Hematopoietic multipotent progenitor cell treated with erythropoietin and hydrocortisone succinate and interleukin-3 and kit ligand, for 8 days (in vitro differentiated cells): ENCODE data around the gene TSPAN15.

Experiments used
- DNase-seq: peaks from one replicate; pipeline ENCODE4 v3.0.0-alpha.2; 2015

The TSPAN15 gene

DNA sequence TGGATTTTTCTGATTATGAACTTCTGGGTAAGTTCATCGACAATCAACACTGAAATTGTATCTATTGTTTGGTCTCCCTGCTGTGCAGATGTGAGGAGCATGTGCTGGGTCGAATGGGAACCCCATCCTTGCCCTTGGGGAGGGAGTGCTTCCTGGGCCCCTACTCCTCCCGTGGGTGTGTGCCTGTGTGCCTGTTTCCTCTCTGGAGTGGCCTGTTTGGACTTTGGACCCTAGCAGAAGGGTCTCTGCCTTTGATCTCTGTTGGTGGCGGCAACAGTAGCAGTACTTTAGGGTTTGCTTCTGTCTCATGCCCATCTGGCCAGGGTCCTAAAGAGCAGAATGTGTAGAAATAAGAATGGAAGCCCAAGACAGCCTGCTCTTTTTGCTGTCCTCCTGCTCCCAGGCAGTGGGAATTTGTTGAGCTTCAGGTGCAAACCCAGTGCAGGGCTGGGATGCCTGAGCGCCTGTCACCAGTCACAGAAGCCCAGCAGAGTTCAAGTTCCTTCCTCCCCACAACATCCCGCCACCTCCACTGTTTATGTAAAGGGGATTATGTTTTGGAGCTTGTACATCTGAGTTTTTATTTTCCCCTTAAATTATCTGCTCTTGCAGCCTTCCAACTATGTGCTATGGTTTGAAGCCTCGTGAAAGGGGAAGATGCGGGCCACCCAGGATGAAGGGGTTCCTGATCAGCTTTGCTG is 33.1 kb upstream of the TSPAN15 start:
- DNase-seq, result no peak

DNA sequence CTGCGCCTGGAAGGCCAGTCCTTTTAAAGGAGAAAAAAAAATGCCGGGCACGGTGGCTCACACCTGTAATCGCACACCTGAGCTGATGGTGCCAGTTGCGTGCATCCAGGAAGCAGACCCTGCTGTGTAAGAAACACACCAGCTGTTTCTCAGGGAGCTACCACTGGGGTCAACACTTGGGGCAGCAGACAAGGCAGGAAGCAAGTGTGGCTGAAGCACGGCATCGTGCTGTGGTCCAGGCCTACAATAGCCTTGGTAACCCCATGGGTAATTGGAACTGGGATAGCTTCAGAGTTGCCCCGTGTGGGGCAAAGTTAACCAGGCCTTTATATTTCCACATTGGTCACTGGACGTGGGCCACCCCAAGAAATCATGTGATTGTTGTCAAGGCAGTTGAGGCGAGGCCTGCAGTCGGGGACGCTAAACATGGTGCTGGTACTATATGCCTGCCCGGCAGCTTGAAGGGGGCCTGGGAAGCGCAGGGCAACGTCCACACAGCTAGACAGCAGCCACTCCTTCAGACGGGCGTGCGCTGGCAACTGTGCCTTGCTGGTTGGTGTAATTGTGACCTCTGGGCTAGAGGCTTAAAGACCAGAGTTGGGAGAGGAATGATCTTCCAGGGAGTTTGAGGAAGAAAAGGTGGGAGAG is 32.0 kb upstream of the TSPAN15 start:
- no peak for DNase-seq

DNA sequence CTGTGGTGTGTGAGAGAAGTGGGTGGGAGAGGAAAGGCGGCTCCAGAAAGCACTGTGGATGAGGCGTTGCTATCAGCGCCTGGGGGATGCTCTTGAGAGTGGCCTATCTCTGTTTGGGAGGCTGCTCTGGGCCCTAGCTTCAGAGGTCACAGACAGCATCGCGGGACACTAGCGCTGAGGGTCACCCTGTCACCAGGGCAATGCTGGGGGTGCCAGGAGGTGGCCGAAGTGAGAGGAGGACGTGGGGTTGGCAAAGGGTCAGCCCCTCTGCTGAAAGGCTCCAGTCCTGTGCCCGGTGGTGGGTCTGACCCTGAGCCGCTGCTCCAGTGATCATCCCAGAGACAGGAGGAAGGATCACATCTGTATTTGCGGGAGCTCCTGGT is 31.5 kb upstream of the TSPAN15 start:
- no peak for DNase-seq

DNA sequence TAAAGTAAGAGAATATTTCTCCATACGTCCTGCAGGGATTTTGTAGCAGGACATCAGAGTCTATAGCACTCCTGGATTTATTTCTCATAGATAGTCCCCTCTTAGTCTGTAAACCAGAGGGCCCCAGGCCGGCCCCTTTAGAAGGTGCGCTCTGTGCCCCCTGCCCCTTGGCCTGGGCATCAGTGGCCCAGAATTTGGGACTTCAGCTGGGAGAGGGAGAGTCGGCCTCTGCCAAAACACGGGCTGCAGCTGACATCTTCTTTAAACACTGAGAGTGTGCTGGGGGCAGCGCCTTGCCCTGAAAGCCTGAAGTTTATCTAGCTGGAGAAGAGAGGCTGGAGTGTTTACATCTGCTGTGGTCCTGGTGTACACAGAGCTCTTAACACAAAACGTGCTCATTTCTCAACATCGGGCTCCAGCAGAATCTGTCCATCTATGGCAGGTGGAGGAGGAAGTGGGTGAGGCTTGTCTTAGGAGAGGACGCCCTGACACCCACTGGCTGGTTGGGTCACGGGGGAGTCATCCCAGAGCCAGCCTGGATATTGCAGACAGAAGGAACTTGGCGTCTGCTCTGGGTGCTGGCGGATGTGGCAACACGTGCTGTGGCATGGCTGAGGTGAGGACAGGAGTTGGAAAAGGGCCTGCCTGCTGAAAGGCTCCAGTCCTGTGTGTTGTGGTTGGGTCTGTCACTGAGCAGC is 29.5 kb upstream of the TSPAN15 start:
- no peak for DNase-seq

DNA sequence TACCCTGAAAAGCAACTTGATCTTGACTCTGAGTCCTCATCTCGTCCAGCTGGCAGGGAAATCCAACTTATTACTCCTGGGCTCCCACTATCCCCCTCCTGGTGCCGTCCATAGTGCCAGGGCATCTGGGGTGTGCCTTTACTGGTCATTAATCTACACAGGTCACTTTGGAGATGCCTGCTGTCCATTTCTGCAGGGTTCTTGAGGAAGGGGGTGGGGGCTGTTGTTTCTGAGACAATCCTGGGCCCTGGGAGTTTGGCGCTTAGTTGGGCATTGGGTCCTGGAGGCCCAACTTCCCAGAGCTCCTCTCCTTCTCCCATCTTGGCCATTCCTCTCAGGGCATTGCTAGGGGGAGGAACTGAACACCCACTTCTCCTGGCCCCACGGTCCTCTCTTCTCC is 28.6 kb upstream of the TSPAN15 start:
- DNase-seq, result no peak

DNA sequence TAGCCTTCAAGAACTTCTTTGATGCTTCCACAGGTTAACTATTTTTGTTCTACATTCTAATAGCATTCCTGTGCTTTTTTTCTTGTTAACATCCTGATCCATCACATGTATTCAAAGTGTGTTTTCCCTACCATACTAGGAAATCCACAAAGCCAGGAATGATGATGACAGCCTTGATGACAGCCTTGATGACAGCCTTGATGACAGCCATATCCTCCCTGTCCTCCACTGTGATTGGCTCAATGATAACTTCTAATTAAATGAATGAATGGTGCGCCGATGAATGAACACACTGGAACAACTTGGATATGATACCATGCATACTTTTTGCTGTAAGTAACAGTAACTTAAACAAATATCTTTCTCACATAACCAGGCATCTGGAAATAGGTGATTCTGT is 26.2 kb upstream of the TSPAN15 start:
- no peak for DNase-seq

DNA sequence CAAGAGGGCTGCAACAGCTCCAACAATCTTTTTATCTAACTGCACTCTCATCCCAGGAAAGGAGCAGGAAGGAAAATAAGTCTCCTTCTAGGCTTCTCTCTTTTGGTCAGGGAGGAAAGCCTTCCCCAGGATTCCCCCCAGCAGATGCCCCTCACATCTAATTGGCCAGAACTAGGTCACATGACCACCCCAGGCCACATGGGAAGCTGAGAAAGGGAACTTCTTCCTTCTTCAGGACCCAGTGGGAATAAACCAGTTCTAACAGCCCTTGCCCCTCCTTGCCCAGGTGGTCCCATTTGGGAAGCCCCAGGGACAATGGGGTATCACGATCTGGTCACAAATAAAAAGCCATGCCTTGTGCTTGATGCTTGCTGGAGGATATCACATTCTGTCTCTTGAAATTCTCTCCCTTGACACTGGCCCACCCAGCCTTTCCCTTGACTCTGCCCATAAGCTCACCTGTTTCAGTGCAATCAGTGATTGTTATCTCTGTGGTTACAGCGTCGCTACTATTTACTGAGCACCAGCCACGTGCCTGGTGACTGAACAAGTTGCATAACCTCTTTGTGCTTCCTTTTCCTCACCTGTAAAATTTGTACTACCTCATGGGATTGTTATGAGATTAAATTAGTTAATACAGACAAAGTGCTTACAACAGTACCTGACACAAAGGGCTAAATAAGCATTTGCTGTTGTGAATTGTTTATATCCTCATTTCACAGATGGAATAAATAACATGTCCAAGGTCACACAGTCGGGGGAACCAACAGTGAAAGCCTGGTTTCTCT is 25.6 kb upstream of the TSPAN15 start:
- no peak for DNase-seq

DNA sequence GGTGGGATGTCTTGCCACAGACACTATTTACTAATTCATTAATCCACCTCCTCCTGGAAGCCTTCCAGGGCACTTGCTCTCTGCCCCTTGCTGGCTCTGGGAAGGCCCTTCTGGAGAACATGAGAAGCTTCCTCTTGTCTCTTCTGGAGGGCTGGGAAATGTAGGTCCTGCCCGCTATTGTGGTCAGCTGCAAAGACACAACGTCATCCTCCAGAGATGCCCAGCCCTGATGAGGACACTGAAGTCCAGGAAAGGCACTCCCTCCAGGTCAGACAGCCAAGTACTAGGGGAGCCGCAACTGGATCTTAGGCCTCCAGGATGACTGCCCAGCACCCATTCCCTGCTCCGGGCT is 24.9 kb upstream of the TSPAN15 start:
- DNase-seq, result no peak

DNA sequence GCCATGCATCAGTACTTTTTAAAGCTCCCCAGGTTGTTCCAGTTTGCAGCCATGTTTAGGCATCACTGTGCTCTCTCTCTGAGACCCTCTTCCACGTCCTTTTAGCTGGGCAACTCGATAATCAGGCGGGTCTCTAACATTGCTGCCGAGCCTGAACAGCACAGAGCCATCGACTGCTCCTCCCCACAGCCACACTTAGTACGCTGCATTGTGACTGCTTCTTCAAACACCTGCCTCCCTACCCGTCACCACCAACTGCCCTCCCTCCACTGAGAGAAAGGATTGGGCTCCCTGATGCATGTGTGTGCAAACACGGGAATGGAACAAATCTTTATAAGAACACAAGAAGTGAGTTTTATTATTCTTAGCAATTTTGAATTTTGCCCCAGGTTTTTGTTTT is 23.1 kb upstream of the TSPAN15 start:
- DNase-seq, result no peak

DNA sequence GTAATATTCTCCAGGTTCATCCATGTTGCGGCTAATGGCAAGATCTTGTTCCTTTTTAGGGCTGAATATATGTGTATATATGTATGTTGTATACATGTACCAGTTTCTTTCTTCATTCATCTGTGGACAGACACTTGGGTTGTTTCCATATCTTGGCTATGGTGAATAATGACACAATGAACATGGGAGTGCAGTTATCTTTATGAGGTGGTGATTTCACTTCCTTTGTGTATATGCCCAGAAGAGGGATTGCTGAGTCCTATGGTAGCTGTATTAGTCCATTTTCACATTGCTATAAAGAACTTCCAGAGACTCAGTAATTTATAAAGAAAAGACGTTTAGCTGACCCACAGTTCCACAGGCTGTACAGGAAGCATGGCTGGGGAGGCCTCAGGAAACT is 17.1 kb upstream of the TSPAN15 start:
- no peak for DNase-seq

DNA sequence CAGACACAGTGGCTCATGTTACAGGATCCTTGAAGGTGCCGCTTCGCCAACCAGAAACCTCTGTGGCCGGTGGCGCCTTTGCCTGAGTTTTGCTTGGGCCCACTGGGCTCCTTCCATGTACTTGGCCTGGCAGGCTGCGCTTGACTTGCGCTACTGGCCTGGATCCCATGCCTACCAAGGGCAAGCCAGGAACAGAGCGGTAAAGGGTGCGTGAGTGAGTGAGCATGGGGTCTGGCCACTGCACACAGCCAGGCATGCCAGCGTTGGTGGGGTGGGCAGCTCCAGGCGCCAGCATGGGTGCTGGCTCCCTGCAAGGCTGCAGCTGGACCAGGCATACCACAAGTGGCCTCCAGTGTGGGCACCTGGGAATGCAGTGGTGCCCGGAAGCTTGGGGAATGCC is 16.3 kb upstream of the TSPAN15 start:
- no peak for DNase-seq

DNA sequence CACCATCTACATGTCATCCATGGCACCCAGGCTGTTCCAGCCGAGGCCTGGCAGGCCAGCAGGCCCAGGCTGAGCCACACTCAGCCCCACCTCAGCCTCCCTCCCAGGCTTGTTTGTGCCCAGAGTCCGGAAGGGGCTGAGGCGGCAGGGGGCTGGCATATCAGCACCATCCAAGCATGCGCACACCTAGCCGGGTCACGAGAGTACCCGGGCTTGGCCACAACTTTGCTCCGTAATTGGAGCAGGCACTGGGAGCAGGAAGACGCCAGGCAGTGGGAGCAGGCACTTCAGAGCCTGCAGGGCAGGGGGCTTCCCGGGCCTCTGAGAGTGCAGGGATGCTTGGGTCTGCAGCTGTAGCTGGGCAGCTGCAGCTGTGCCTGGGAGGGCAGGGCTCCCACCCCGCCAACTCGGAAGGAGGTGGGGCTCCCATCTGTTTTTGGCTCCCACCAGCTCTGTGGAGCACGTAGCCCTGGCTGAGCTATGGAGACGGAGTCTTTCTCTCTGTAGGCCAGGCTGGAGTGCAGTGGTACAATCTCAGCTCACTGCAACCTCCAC is 15.2 kb upstream of the TSPAN15 start:
- DNase-seq, result no peak

DNA sequence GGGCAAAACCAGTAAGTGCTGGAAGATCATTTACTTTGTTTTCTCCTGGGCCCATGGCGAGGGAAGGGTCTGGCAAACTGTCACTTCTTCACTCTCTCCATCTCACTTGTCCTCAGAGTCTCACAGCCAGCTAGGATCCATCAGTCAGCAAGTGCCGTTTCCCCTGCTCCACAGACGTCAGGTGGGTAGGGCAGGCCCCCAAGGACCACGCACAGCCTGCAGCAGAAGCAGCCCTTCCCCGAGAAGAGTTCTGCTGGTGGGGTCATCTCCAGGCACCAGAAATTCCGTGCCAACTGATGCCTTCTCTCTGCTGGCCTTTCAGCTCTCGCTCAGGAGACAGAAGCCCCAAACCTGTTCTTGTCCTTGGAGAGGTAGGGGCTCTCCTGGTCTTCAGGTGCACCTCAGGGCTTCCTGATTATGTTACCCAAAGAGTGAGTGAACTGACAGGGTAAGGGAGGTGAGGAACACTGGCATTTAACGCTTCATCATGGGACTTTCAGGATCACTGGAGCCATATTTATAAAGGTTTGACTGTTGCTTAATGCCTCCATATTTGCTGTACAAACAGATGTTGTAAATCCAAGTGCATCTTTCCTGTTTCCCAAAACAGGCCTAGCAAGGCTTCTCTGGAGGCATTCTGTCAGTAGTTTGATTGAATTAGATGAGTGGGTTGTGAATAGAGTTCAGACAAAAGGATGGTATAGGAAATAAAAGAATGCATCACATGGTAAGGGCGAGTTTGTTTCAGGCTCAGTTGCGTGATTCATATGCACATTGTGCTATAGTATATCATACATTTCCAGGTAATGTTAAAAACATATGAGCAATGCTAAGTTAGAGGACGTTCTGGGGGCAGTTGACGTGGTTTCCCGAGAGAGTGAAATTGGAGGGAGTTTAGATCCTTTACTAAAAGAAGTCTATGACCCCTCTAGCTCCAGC is 13.7 kb upstream of the TSPAN15 start:
- DNase-seq, result no peak

DNA sequence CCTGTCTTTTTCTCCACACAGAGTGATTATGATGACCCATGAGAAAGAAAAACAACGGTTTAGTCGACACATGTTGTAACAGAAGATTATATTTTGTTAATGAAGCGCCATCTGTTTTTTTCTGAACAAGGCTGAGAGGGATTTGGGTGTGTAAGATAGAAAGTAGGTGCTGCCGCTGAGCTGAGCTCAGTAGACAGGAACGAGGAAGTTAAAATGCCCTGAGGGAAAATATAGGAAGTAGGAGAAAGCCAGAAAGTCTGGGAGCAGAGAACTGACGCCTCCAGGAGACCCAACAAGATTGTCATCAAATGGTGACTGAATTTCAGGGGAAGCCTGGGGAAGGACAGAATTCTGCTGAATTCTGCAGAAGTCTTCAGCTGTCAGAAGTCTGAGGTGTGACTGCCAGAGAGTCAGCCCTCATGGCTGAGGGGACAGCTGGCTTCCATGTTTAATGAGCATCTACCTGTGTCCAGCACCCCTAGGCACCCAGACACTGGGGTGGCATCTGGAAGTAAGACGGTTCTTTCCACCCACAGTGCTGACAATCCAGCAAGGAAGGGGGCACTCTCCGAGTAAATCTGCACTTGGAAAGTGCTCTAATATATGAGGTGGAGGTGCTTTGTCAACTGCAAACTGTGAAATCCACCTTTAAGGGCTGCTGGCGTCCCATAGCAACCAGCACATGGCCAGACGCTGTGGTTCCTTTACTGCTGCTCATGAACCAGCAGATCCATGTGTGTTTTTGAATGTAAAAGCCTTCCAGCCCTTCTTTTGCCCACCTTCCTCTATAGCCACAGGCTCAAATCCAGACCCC is 12.5 kb upstream of the TSPAN15 start:
- DNase-seq, result no peak

DNA sequence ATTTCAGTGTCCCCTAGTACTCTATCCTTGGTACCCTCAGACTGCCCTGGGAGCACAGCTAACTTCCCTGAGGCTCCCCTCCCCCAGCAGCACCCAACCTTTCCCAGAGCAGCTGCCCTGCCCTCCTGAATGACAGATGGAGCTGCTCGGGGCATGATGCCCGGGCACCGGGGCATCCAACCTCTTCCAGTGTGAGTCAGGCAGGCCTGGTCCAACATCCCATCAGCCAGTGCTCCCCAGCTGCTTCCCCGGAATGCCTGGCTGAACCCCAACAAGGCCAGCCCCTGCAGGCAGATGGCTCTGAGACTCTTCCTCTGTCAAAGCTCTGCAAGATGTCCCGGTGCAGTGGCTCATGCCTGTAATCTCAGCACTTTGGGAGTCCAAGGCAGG is 11.9 kb upstream of the TSPAN15 start:
- DNase-seq, result no peak

DNA sequence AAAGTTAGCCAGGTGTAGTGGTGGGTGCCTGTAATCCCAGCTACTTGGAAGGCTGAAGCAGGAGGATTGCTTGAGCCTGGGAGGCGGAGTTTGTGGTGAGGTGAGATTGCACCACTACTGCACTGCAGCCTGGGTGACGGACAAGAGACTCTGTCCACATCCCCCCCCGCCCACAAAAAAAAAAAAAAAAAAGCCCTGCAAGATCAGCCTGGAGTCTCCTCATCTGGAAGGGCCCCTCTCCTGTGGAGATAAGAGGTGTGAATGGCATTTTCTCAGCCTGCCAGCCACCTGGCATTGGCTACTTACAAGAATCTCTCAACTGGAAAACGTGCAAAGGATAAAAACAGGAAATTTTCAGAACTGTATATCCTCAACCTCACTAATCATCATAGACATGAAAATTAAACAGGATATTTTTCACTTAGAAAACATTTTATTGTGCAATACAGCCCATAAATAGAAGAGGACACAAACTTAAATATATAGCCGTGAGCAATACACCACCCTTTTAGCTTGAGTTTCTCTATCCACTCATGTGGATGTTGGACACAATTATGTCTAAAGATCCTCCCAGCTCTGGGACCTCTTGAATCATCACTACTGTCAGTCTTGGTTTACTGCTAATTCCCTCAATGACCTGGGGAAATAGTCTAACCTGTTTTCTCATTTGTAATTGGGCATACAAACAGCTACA is 11.3 kb upstream of the TSPAN15 start:
- no peak for DNase-seq

DNA sequence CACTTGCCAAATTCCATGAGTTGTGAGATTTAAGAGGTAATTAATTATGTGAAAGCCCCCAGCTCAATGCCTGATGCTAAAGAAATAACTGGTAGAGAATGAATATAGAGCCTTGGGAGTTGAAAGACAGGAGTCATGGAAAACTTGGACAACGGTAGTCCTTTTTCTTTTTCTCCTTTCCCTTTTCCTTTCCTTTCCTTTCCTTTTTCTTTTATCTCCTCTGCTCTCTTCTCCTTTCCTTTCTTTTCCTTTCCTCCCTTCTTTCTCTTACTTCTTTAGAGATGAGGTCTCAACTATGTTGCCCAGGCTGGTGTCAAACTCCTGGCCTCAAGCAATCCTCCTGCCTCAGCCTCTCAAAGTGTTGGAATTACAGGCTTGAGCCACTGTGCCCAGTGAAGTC is 7.9 kb upstream of the TSPAN15 start:
- DNase-seq, result no peak

DNA sequence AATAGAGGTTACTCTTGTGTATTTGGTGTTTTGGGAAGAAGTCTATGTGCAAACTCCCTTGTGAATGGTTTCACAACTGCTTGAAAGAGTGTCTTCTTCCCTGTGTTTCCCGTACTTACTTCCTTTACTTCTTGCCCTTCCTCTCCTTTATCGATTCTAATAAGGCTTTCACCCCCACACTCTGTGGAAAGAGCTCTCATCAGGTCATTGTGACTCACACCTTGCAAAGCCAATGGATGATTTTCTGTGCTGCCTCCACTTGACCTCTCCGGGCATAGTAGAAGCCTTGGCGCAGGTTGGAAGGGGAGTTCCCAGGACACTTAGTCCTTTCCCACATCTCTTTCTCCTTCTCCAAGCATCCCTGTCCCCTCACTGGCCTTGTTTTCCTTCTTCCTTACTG is 6.2 kb upstream of the TSPAN15 start:
- no peak for DNase-seq

DNA sequence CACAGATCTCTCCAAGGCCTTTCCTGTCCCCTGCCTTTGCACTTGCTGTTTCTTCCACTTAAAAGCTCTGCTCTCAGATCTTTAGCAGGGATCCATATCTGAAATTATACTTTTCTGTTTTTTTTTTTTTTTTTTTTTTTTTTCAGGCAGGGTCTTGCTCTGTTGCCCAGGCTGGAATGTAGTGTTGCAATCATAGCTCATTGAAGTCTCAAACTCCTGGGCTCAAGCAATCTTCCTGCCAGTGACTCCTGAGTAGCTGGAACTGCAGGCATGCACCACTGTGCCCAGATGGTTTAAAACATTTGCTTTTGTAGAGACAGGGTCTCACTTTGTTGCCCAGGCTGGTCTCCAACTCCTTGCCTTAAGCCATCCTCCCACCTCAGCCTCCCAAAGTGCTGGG is 5.0 kb upstream of the TSPAN15 start:
- DNase-seq, result no peak

DNA sequence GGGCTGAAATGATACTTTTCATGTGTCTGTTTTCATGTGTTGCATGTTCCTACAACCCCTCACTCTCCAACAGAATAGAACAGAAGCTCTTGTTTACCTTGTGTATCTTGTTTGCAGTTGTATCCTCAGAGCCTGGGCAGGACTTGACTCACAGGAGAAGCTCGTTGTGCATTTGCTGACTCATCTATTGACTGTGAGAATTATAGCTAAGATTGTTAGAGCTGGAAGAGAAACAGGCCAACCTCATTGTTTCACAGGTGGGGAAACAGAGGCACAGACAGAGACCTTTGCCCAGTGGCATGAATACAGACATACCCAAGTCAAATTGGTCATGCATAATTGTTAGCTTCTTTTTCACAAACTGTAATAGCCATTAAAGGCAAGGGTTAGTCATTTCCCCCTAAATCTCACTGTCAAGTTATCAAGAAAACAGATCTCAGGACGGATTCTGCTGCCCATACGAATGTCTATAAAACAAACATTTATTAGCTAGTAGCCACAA is 4.6 kb upstream of the TSPAN15 start:
- no peak for DNase-seq

DNA sequence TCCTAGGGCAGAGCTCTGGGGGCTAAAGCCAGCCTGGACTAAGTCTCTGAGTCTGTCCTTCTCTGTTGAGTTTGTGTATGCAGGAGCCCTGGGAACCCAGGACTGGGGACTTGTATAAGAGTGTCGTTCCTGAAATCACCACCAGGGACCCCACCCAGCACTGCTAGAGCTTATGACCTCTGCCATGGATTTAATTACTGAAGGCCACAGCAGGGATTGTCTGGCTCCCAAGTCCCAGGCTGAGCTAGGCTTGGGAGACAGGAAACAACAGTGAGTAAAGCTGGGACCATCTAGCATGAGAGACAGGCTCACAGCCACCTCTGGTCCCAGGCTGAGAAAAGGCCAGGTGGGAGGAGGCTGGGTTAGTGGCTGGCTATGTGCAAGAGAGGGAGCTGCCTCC is 1.4 kb upstream of the TSPAN15 start:
- DNase-seq, result peak; percentile 54
